ENCODE data around the gene HRK.
"Not testable (repeated sequence)": the region's sequence is repeated elsewhere in the genome, so short reads cannot be mapped to it uniquely, and the experiment has no call there.

Gene HRK

DNA sequence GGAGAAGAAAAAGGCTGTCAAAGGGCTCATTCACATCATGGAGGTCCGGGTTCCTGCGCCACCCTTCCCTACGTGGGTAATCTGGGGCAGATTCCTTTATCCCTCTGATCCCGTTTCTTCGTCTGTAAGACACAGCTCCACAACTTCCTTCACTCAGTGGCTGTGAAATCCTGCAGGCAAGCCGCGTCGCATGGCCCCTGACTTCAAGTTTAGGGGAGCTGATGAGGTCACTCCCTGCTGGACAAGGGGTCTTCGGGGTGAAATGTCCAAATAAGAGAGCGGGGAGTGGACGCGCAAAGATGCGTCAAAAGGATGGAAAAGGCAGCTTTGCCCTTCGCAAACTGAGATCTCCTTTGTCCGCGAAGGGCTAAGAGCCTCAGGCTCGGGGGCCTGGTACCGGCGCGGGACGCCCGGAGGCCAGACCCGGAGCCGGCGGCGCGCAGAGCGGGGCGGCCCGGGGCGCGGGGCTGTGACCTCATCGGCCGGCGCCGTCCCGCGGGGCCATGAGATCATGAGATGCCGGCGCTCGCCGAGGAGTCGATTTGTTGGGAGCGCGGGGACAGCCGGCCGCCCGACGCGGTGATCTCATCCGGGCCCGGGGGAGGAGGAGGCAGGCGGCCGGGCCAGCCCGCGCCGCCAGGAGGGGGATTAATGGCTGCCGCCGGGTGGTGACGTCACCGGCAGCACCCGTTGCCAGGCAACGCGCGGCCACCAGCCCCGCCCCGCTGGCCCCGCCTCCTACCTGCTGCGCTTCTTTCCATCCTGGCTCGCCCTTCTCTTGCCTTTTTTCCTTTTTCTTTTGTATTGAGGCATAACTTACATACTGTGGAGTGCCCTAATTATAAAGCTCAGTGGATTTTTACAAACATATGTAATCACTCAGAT, 62.1 kb downstream of the HRK start:
- DNase-seq (ENCODE audit: low read depth) = peak; percentile 94

GRCh38 chr12:116818341-116818856, 62.8 kb downstream of the HRK start:
- DNase-seq (ENCODE audit: low read depth) = peak; percentile 7

- not testable (repeated sequence) for DNase-seq (ENCODE audit: low read depth)
These were observed 66.5 kb downstream of the HRK start for GRCh38 chr12:116814766-116815165.

DNA sequence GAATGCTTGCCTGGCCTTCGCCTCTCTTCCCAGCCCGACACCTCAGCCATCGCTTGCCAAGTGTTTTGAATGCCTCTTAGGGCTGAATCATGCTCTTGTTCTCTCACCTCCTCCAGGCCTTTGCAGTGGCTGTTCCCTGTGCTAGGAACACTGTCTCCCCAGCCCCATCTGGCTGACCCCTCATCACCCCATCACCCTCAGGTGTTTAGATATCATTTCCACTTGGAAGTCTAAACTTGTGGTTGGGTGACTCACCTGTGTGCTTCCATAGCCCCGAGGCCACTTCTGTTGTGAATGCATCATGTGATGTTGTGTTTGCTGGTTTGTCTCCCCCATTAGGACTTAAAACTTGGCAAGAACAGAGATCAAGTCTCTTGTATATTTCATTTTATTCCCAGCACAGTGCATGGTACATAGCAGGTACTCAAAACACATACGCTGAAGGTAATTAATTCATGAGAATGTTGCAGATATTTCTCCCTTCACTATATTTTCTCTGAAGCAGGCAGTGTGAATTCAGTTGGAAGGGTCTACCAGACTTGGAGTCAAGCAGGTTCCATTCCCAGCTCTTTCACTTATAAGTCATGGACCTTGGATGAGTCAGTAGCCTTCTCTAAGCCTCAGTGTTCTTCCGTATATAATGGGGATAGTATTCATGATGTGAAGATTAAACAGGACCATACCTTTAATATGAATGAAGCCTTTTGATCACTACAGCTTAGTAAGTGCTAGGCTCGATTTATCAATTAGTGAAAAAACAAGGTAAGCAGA, 67.8 kb downstream of the HRK start:
- peak; percentile 74 for DNase-seq (ENCODE audit: low read depth)

DNA sequence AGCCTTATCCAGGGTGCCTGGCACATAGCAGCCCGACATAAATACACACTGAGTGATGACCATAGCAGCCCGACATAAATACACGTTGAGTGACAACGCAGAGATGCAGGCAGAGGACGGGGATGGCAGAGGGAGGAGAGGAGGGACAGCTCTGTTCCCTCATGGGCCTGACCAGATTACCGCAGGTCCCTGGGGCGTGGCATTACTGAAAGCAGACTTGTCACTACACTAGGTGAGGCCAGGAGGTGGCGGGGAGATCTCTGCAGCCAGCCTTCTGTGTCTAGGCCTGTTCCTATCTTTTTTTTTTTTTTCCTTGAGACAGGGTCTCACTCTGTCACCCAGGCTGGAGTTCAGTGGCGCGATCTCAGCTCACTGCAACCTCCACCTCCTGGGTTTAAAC, 69.0 kb downstream of the HRK start:
- DNase-seq (ENCODE audit: low read depth) = no peak

DNA sequence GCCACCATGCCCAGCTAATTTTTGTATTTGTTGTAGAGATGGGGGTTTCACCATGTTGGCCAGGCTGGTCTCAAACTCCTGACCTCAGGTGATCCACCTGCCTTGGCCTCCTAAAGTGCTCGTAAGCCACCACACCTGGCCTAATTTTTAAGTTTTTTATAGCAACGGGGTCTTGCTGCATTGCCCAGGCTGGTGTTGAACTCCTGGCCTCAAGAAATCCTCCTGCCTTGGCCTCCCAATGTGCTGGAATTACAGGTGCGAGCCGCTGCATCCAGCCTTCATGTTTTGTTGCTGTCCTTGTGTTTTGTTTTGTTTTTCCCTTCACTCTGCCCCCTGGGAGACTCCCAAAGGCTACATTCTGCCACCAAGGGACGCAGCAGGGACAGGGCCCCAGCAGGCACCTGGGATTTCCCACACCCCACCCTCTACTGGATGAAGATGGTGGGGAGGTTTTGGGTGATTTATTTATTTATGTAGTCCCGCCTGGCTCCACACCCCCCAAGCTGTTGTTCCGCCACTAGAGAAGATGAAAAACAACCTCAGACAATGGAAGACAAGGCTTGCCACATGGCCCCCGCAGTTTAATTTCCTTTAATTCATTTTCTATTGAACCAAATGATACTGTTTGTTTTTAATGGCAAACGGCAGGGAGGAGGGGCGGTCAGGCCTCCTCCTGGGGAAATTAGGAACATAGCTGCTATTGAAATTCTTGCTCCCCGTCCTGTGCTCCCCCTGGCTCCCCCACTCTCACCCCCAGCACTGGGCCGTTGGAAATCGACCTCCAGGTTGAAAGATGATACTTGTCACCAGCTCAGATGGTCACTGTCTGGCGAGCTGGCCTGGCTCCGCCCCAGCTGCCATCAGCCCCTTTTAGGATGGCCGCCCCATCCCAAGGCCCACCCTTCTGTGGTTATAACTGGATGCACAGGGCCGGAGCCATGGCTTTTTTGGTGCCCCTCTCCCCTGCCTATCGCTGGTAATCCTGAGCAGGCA, 72.8 kb downstream of the HRK start:
- no peak for DNase-seq (ENCODE audit: low read depth)

GRCh38 chr12:116807546-116807945, 73.7 kb downstream of the HRK start:
- no peak for DNase-seq (ENCODE audit: low read depth)

DNA sequence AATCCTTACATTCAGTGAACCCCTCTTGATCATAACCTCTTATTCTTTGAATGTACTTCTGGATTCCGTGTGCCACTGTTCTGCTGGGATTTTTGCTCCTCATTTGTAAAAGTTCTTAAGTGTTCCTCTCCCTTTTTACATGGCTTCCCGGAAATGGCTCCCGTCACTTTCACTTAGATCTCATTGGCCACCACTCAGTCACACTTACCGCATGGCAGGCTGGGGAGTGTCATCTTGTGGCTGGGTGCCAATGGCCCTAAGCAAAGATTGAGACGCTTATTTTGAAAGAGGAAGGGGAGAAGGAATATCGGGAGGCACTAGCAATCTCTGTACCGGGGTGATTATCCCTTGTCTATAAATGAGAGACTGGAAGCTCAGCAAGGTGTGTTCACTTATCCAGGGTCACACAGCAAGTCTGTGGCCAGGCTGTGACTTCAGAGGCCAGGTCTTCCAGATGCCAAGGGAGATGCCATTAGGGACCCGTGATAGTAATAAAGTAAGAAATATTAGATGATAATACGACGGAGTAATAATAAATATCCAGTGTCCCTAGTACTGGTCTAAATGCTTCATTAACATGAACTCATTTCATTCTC, 74.3 kb downstream of the HRK start:
- no peak for DNase-seq (ENCODE audit: low read depth)

Measured in ELR (cell line).